ENCODE measurements around the gene MTFMT. TPM values are rescaled to one million over a fixed set of nuclear protein-coding genes. Genes with fewer than 3 reads are reported as not detected.

MTFMT gene
- total RNA-seq, 1 experiment from 2014 or later, result 30.4 TPM

- CTCF ChIA-PET, result interaction anchor here (0.7 to 6.5 kb wide), 4 partner anchors 25 to 109 kb away, joined by 3 to 52 read pairs (median 6); no protein-coding TSS in a partner anchor
- no peaks in the 10 kb centered on the region for H3K79me2 ChIP-seq (ENCODE audit: insufficient read depth, low read length)
- H3K4me2 ChIP-seq (ENCODE audit: low read length), result no peak overlapping the region
- no peak for TF ChIP-seq SP1 (IDR thresholded peaks at IDR 0.05; ENCODE audit: low read depth)
- no peak for TF ChIP-seq POLR2A (IDR thresholded peaks at IDR 0.05; ENCODE audit: borderline replicate concordance, extremely low read depth, insufficient read depth, insufficient read length)
- TF ChIP-seq YY1 (IDR thresholded peaks at IDR 0.05; ENCODE audit: extremely low read depth, insufficient replicate concordance, low read depth, low read length), result no peak
- no peak for TF ChIP-seq EGR1 (IDR thresholded peaks at IDR 0.05; ENCODE audit: low read depth)
- POLR2A ChIA-PET, result no interaction called here
- no peak overlapping the region for H3K4me3 ChIP-seq (replicated peaks in 1 of 2; ENCODE audit: low read depth in 1 of 2, low read length in 2 of 2)
- no peaks in the 10 kb centered on the region for H3K27me3 ChIP-seq (ENCODE audit: insufficient read depth, low read length)
- no peak overlapping the region for H3K27ac ChIP-seq (ENCODE audit: low read depth, low read length)
- no peaks in the 10 kb centered on the region for H3K9me3 ChIP-seq (ENCODE audit: control insufficient read depth in 1 of 2, insufficient read depth in 1 of 2, low read depth in 1 of 2, low read length in 2 of 2)
- H3K9me2 ChIP-seq (ENCODE audit: insufficient read depth), result no peaks in the 10 kb centered on the region
- no peak for ATAC-seq
- H3K9ac ChIP-seq (ENCODE audit: low read length), result no peak overlapping the region
- RAD21 ChIA-PET (ENCODE audit: low non-redundant PET in 1 of 2, low total read pairs in 2 of 2, uncharacterized antibody in 2 of 2, unreplicated experiment in 2 of 2), result no interaction called here
- H3K36me3 ChIP-seq (ENCODE audit: control insufficient read depth in 1 of 2, insufficient read depth in 2 of 2, low read length in 2 of 2), result no peaks in the 10 kb centered on the region
- H3K4me1 ChIP-seq (ENCODE audit: control insufficient read depth in 1 of 2, insufficient read depth in 2 of 2, low read length in 2 of 2), result peaks cover 27 to 42% of the 10 kb centered on the region in 2 experiments
- DNase-seq (ENCODE audit: low read depth, low spot score), result no peak
- intact Hi-C loops (cut with micrococcal nuclease), result loop anchor here (5.0 kb wide), 2 partner anchors 124 to 334 kb away; no protein-coding TSS in a partner anchor
- BruUV-seq (replicated peaks), result no TSS peak
- H2AFZ ChIP-seq (ENCODE audit: low read depth, low read length, poor library complexity, severe bottlenecking), result no peak overlapping the region
- no peaks in the 10 kb centered on the region for H4K20me1 ChIP-seq (ENCODE audit: insufficient read depth)
Observed at GRCh38 chr15:65052956-65053355, 23.5 kb upstream of the MTFMT start.

- H3K9me3 ChIP-seq (ENCODE audit: control insufficient read depth in 1 of 2, insufficient read depth in 1 of 2, low read depth in 1 of 2, low read length in 2 of 2), result no peaks in the 10 kb centered on the region
- no peaks in the 10 kb centered on the region for H3K9me2 ChIP-seq (ENCODE audit: insufficient read depth)
- H3K27ac ChIP-seq (ENCODE audit: low read depth, low read length), result no peak overlapping the region
- CTCF ChIA-PET, result interaction anchor here (0.7 to 2.7 kb wide), 3 partner anchors 17 to 32 kb away, joined by 3 to 9 read pairs (median 3); no protein-coding TSS in a partner anchor
- no TSS peak for BruUV-seq (replicated peaks)
- POLR2A ChIA-PET, result no interaction called here
- no peaks in the 10 kb centered on the region for H3K36me3 ChIP-seq (ENCODE audit: control insufficient read depth in 1 of 2, insufficient read depth in 2 of 2, low read length in 2 of 2)
- ATAC-seq (no peak), DNase-seq (ENCODE audit: low read depth, low spot score) (no peak)
- TF ChIP-seq CTCF (IDR thresholded peaks at IDR 0.05 in 2 of 3, conservative IDR thresholded peaks at IDR 0.05 in 1 of 3; ENCODE audit: borderline replicate concordance in 1 of 3, insufficient read depth in 1 of 3, low read depth in 2 of 3, low read length in 2 of 3) (no peak), ZNF274 (IDR thresholded peaks at IDR 0.05; ENCODE audit: low read depth, low read length) (no peak), POLR2AphosphoS5 (IDR thresholded peaks at IDR 0.05; ENCODE audit: low read depth, low read length) (no peak), EZH2phosphoT487 (IDR thresholded peaks at IDR 0.05; ENCODE audit: borderline replicate concordance) (no peak)
- peaks cover 14 to 25% of the 10 kb centered on the region in 2 experiments; a peak in 3 of 4 replicates for H3K4me1 ChIP-seq (ENCODE audit: control insufficient read depth in 1 of 2, insufficient read depth in 2 of 2, low read length in 2 of 2)
- H3K4me2 ChIP-seq (ENCODE audit: low read length), result no peak overlapping the region
- intact Hi-C loops (cut with micrococcal nuclease), result loop anchor here (5.0 kb wide), 2 partner anchors 126 to 336 kb away; no protein-coding TSS in a partner anchor
- no peak overlapping the region for H2AFZ ChIP-seq (ENCODE audit: low read depth, low read length, poor library complexity, severe bottlenecking)
- H3K4me3 ChIP-seq (replicated peaks in 1 of 2; ENCODE audit: low read depth in 1 of 2, low read length in 2 of 2), result no peak overlapping the region
- RAD21 ChIA-PET (ENCODE audit: low non-redundant PET in 1 of 2, low total read pairs in 2 of 2, uncharacterized antibody in 2 of 2, unreplicated experiment in 2 of 2), result no interaction called here
- H3K27me3 ChIP-seq (ENCODE audit: insufficient read depth, low read length), result no peaks in the 10 kb centered on the region
- no peaks in the 10 kb centered on the region for H3K79me2 ChIP-seq (ENCODE audit: insufficient read depth, low read length)
- H3K9ac ChIP-seq (ENCODE audit: low read length), result no peak overlapping the region
- no peaks in the 10 kb centered on the region for H4K20me1 ChIP-seq (ENCODE audit: insufficient read depth)
Observed at GRCh38 chr15:65051266-65051665, 21.8 kb upstream of the MTFMT start.

Measured in HCT116 (cell line).